HepG2 (cell line): ENCODE data around the gene PLSCR2. TPM values are rescaled to one million over a fixed set of nuclear protein-coding genes. Genes with fewer than 3 reads are reported as not detected.

Experiments used
- ATAC-seq: fragments of 200-7000 bp; cut with Tn5 transposase; 3 replicates; pipeline ENCODE4 v1.9.1; 2020; ENCODE audit warnings: mild to moderate bottlenecking, moderate library complexity
- BruUV-seq: library from RNA; stranded (reverse); fragments of 400-500 nt; replicated peaks from 2 replicates; lab custom pipeline; 2021; lab: Mats Ljungman, UMichigan
- CTCF ChIA-PET: fragments of 300-600 bp; formaldehyde crosslinking; extraction: SDS; loops from one replicate; lab custom pipeline; 2021; ENCODE audit warnings: low total read pairs, inconsistent platforms, low intra/inter-chr PET ratio; lab: Yijun Ruan, JAX
- POLR2A ChIA-PET: fragments of 350-600 bp; sonication (Branson Sonifier 250); formaldehyde crosslinking; loops from one replicate; lab custom pipeline; 2020; ENCODE audit warnings: antibody characterized with exemption, inconsistent platforms; lab: Yijun Ruan, JAX
- DNase-seq: peaks from one replicate; pipeline ENCODE4 v3.0.0-alpha.2; 2015; ENCODE audit warnings: low spot score
- FAIRE-seq: peaks from 3 replicates; lab custom pipeline; 2011; peaks lifted over from hg19 to GRCh38; lab: Jason Lieb, UNC
- H2AFZ ChIP-seq: one replicate; pipeline ENCODE4 v1.6.1; 2011; ENCODE audit warnings: low read length, inconsistent platforms
- H3K27ac ChIP-seq: fragments of 300-600 bp; 3 replicates; pipeline ENCODE4 v1.8.0; 2011; ENCODE audit warnings: mixed run types, mild to moderate bottlenecking, mixed read lengths, low read length, inconsistent platforms; ENCODE audit not compliant: insufficient read depth; ENCODE audit errors: extremely low read length
- H3K27me3 ChIP-seq, 2 experiments: fragments of 200-600 bp in 1 of 2; 2 replicates in 1 of 2; 3 replicates in 1 of 2; pipeline versions ENCODE4 v1.6.0 to v1.8.0; 2011; ENCODE audit warnings: low read length in 2 of 2, mild to moderate bottlenecking in 2 of 2, moderate library complexity in 2 of 2, inconsistent platforms in 1 of 2; ENCODE audit not compliant: insufficient read depth in 2 of 2, control insufficient read depth in 1 of 2
- H3K36me3 ChIP-seq, 2 experiments: fragments of 200-600 bp in 1 of 2; replicated peaks in 1 of 2; 2 replicates in 1 of 2; 3 replicates in 1 of 2; pipeline versions ENCODE4 v1.5.1 to v1.8.0; 2011; ENCODE audit warnings: low read length in 2 of 2, inconsistent platforms in 1 of 2; ENCODE audit not compliant: insufficient read depth in 2 of 2, control insufficient read depth in 1 of 2
- H3K4me1 ChIP-seq: 2 replicates; pipeline ENCODE4 v1.5.1; 2012; ENCODE audit warnings: low read length, inconsistent platforms; ENCODE audit not compliant: insufficient read depth
- H3K4me2 ChIP-seq: 2 replicates; pipeline ENCODE4 v1.6.0; 2011; ENCODE audit warnings: low read depth, low read length, inconsistent platforms
- H3K4me3 ChIP-seq, 3 experiments: fragments of 200-600 bp in 1 of 3; sonication (generic), shearing (Covaris generic) in 1 of 3; replicated peaks in 1 of 3; 2 replicates each; pipeline ENCODE4 v1.5.1; 2011 to 2016; ENCODE audit warnings: low read length in 3 of 3, inconsistent platforms in 2 of 3, low read depth in 2 of 3, mild to moderate bottlenecking in 2 of 3, control low read depth in 1 of 3, mixed read lengths in 1 of 3; ENCODE audit not compliant: insufficient read depth in 1 of 3
- H3K79me2 ChIP-seq: one replicate; pipeline ENCODE4 v1.6.1; 2011; ENCODE audit warnings: low read length, inconsistent platforms; ENCODE audit not compliant: insufficient read depth
- H3K9ac ChIP-seq: 2 replicates; pipeline ENCODE4 v1.6.0; 2011; ENCODE audit warnings: mild to moderate bottlenecking, low read depth, low read length, inconsistent platforms; ENCODE audit not compliant: insufficient read depth
- H3K9me3 ChIP-seq: 2 replicates; pipeline ENCODE4 v1.5.1; 2012; ENCODE audit warnings: mild to moderate bottlenecking, low read length
- H4K20me1 ChIP-seq: 2 replicates; pipeline ENCODE4 v1.6.0; 2011; ENCODE audit warnings: inconsistent platforms, mild to moderate bottlenecking, low read length, moderate library complexity; ENCODE audit not compliant: insufficient read depth
- KDM5B ChIP-seq: sonication (generic); formaldehyde crosslinking; IDR thresholded peaks from 2 replicates; pipeline ENCODE4 v1.4.0; 2020; ENCODE audit warnings: missing genetic modification reagents, mild to moderate bottlenecking, borderline replicate concordance
- KDM6A ChIP-seq: IDR thresholded peaks from 2 replicates; pipeline ENCODE4 v1.6.1; 2016; ENCODE audit warnings: low read depth
- KLF6 ChIP-seq: IDR thresholded peaks from 2 replicates; pipeline ENCODE4 v1.8.0; 2016; ENCODE audit warnings: missing biosample characterization, missing genetic modification reagents
- TGIF2 ChIP-seq: IDR thresholded peaks from 2 replicates; pipeline ENCODE4 v1.6.1; 2016; ENCODE audit warnings: control low read depth, missing compliant biosample characterization
- ZBTB1 ChIP-seq: sonication (generic); formaldehyde crosslinking; IDR thresholded peaks from 2 replicates; pipeline ENCODE4 v1.4.0; 2020; ENCODE audit warnings: missing genetic modification reagents, borderline replicate concordance
- ZNF382 ChIP-seq: sonication (generic); formaldehyde crosslinking; IDR thresholded peaks from 2 replicates; pipeline ENCODE4 v1.5.0; 2020; ENCODE audit warnings: missing genetic modification reagents, mild to moderate bottlenecking, borderline replicate concordance
- ZNF737 ChIP-seq: sonication (generic); formaldehyde crosslinking; IDR thresholded peaks from 2 replicates; pipeline ENCODE4 v1.5.0; 2020; ENCODE audit warnings: missing genetic modification reagents, mild to moderate bottlenecking, borderline replicate concordance
- ZNF775 ChIP-seq: sonication (generic); formaldehyde crosslinking; IDR thresholded peaks from 2 replicates; pipeline ENCODE4 v1.4.0; 2020; ENCODE audit warnings: missing genetic modification reagents, mild to moderate bottlenecking, moderate library complexity, borderline replicate concordance
- WGBS: methylation state at CpG from one replicate; pipeline ENCODE4 v1.1.6; 2017; ENCODE audit warnings: low lambda C conversion rate; 5-methylcytosine and 5-hydroxymethylcytosine counted together
- in situ Hi-C: cut with HindIII; loops from 2 replicates; pipeline ENCODE4 v1.10.0; 2017; ENCODE audit warnings: low pct_unique_long_range_greater_than_20kb; ENCODE audit not compliant: extremely low pct_ligation_motif_present
- intact Hi-C: fragments of 100-400 bp; cut with micrococcal nuclease; formaldehyde crosslinking; loops from one replicate; pipeline ENCODE4 v1.10.0; 2022; ENCODE audit not compliant: unreplicated experiment
- polyA plus RNA-seq, 8 experiments: library from polyadenylated mRNA; depleted of rRNA in 3 of 8; stranded (reverse) in 7 of 8; unstranded in 1 of 8; fragments of >200 nt; fragmentation: Illumina TruSeq in 4 of 8; extraction: Trizol in 4 of 8; gene quantifications; 2 replicates each; pipeline versions ENCODE4 v1.2.1 to v1.2.3, GENCODE V29; 2011 to 2016; ENCODE audit warnings: low read depth in 4 of 8, missing spikeins in 1 of 8, mixed read lengths in 1 of 8; ENCODE audit not compliant: insufficient read depth in 1 of 8
- total RNA-seq, 5 experiments: library from RNA; depleted of rRNA; stranded (reverse); fragments of >200 nt; fragmentation: Illumina TruSeq; extraction: Trizol; gene quantifications; 2 replicates each; pipeline ENCODE4 v1.2.3, GENCODE V29; 2016; ENCODE audit warnings: low read depth in 1 of 5
- TF ChIP-seq, protein P1 (sequence below), 2 experiments: fragments of 450-650 bp in 1 of 2; sonication (generic) in 1 of 2; formaldehyde crosslinking in 1 of 2; IDR thresholded peaks; 2 replicates each; pipeline versions ENCODE4 v1.6.1 to v1.8.0; 2016 to 2022; ENCODE audit warnings: antibody characterized with exemption in 1 of 2, mild to moderate bottlenecking in 1 of 2, missing genetic modification reagents in 1 of 2
- TF ChIP-seq, protein P2 (sequence below): sonication (generic); IDR thresholded peaks from 2 replicates; pipeline ENCODE4 v1.6.1; 2016; ENCODE audit warnings: low read depth, borderline replicate concordance
- TF ChIP-seq, protein P3 (sequence below): sonication (generic); formaldehyde crosslinking; IDR thresholded peaks from 2 replicates; pipeline ENCODE4 v1.4.0; 2020; ENCODE audit warnings: missing genetic modification reagents
- TF ChIP-seq, protein P4 (sequence below): sonication (generic); formaldehyde crosslinking; IDR thresholded peaks from 2 replicates; pipeline ENCODE4 v1.5.0; 2020; ENCODE audit warnings: missing genetic modification reagents

PLSCR2 gene
- total and polyA plus RNA-seq, 2 of the 13 experiments (the other 11 are each of a cell fraction or from before 2014, with no cell fraction given), result not detected

DNA sequence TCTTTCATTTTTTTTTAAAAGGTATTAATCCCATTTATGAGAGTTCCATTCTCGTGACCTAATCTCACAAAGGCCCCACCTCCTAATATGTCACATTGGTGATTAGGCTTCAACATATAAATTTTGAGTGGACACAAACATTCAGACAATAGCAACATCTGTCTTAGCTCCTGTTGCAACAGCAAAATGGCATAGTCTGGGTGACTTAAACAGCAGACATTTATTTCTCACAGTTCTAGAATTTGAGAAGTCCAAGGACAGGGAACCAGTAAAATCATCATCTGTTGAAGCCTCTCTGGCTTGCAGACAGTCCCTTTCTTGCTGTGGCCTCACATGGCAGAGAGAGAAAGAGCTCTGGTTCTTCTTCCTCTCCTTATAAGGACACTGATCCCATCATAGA, 3.2 kb upstream of the PLSCR2 start:
- Histone ChIP-seq H3K9me3 (no peaks in the 10 kb centered on the region), H3K27me3 (peaks cover 0 to 12% of the 10 kb centered on the region in 2 experiments; a peak in 2 of 5 replicates), H3K9ac (no peak overlapping the region), H3K4me3 (no peak overlapping the region), H3K27ac (no peak overlapping the region), H2AFZ (no peak overlapping the region), H3K79me2 (no peaks in the 10 kb centered on the region), H3K36me3 (no peaks in the 10 kb centered on the region), H3K4me2 (no peak overlapping the region), H3K4me1 (no peaks in the 10 kb centered on the region), H4K20me1 (no peaks in the 10 kb centered on the region)
- ChIA-PET CTCF (no interaction called here), POLR2A (no interaction called here)
- intact Hi-C loops, result no loop called here
- no TSS peak for BruUV-seq
- WGBS, result 3% methylated on average over 1 of the region's 1 CpG
- no peak for ATAC-seq
- no peak for TF ChIP-seq ZNF737 (CRISPR knock-in tag)
- TF ChIP-seq KDM5B (CRISPR knock-in tag), result no peak
- no peak for TF ChIP-seq ZNF775 (CRISPR knock-in tag)
- TF ChIP-seq KLF6, result no peak
- TF ChIP-seq, protein P1, sequence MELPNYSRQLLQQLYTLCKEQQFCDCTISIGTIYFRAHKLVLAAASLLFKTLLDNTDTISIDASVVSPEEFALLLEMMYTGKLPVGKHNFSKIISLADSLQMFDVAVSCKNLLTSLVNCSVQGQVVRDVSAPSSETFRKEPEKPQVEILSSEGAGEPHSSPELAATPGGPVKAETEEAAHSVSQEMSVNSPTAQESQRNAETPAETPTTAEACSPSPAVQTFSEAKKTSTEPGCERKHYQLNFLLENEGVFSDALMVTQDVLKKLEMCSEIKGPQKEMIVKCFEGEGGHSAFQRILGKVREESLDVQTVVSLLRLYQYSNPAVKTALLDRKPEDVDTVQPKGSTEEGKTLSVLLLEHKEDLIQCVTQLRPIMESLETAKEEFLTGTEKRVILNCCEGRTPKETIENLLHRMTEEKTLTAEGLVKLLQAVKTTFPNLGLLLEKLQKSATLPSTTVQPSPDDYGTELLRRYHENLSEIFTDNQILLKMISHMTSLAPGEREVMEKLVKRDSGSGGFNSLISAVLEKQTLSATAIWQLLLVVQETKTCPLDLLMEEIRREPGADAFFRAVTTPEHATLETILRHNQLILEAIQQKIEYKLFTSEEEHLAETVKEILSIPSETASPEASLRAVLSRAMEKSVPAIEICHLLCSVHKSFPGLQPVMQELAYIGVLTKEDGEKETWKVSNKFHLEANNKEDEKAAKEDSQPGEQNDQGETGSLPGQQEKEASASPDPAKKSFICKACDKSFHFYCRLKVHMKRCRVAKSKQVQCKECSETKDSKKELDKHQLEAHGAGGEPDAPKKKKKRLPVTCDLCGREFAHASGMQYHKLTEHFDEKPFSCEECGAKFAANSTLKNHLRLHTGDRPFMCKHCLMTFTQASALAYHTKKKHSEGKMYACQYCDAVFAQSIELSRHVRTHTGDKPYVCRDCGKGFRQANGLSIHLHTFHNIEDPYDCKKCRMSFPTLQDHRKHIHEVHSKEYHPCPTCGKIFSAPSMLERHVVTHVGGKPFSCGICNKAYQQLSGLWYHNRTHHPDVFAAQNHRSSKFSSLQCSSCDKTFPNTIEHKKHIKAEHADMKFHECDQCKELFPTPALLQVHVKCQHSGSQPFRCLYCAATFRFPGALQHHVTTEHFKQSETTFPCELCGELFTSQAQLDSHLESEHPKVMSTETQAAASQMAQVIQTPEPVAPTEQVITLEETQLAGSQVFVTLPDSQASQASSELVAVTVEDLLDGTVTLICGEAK (IDR thresholded peaks at IDR 0.05), result no peak
- TF ChIP-seq, protein P1 (CRISPR knock-in tag; IDR thresholded peaks at IDR 0.05), result no peak
- TF ChIP-seq ZNF382 (CRISPR knock-in tag), result no peak
- TF ChIP-seq, protein P2, sequence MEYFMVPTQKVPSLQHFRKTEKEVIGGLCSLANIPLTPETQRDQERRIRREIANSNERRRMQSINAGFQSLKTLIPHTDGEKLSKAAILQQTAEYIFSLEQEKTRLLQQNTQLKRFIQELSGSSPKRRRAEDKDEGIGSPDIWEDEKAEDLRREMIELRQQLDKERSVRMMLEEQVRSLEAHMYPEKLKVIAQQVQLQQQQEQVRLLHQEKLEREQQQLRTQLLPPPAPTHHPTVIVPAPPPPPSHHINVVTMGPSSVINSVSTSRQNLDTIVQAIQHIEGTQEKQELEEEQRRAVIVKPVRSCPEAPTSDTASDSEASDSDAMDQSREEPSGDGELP, result no peak
- no peak for TF ChIP-seq ZBTB1
- no peak for TF ChIP-seq KDM6A
- TF ChIP-seq, protein P3, sequence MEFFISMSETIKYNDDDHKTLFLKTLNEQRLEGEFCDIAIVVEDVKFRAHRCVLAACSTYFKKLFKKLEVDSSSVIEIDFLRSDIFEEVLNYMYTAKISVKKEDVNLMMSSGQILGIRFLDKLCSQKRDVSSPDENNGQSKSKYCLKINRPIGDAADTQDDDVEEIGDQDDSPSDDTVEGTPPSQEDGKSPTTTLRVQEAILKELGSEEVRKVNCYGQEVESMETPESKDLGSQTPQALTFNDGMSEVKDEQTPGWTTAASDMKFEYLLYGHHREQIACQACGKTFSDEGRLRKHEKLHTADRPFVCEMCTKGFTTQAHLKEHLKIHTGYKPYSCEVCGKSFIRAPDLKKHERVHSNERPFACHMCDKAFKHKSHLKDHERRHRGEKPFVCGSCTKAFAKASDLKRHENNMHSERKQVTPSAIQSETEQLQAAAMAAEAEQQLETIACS (CRISPR knock-in tag), result no peak
- no peak for TF ChIP-seq TGIF2 (CRISPR knock-in tag)
- TF ChIP-seq, protein P4, sequence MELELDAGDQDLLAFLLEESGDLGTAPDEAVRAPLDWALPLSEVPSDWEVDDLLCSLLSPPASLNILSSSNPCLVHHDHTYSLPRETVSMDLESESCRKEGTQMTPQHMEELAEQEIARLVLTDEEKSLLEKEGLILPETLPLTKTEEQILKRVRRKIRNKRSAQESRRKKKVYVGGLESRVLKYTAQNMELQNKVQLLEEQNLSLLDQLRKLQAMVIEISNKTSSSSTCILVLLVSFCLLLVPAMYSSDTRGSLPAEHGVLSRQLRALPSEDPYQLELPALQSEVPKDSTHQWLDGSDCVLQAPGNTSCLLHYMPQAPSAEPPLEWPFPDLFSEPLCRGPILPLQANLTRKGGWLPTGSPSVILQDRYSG, result no peak
- DNase-seq, result no peak
- FAIRE-seq, result no peak
- in situ Hi-C loops, result no loop called here
